NCI-H460 (cell line): ENCODE data around the gene ZNF646. TPM values are rescaled to one million over a fixed set of nuclear protein-coding genes. Genes with fewer than 3 reads are reported as not detected.

ENCODE experiments used
- DNase-seq: peaks from one replicate; pipeline ENCODE4 v3.0.0-alpha.2; 2016; ENCODE audit warnings: low read depth; ENCODE audit errors: extremely low read depth
- polyA plus RNA-seq: library from polyadenylated mRNA; depleted of rRNA; stranded (reverse); fragments of >200 nt; gene quantifications from 2 replicates; pipeline ENCODE4 v1.2.3, GENCODE V29; 2014; cell fraction: nucleus; rRNA removed
- total RNA-seq: library from RNA; depleted of rRNA; stranded (reverse); fragments of >200 nt; shearing (Covaris generic); gene quantifications from 2 replicates; pipeline ENCODE4 v1.2.3, GENCODE V29; 2014; rRNA removed

ZNF646 gene
- 12.6 and 13.8 TPM in 2 replicates for total RNA-seq
- 7.6 and 22.5 TPM in 2 replicates for polyA plus RNA-seq

- peak; percentile 99 for DNase-seq
Measured at GRCh38 chr16:31073970-31074813, at the start of gene ZNF646, which contains the start of gene ZNF668. Gene ZNF646 (plus strand): TSS chr16:31074422. CDS start chr16:31076325, 1,903 bp downstream. Gene ZNF668 (minus strand): TSS chr16:31074240. CDS start chr16:31064459, 9,781 bp downstream.

DNA sequence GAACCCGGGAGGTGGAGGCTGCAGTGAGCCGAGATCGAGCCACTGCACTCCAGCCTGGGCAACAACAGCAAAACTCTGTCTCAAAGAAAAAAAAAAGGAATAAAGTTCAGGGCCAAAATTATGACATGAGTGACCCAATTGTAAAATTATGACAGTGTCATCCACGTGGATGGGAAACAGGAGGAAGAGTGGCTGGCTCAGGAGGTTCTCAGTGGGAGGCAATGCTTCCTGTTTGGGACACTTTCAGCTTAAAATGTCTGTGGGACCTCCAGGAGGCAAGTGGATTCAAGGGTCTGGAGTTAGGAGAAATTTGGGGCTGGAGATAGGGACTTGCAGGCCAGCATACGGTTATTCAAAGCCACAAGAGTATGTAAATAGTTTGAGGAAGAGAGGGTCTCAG is 48.9 kb upstream of the ZNF646 start:
- no peak for DNase-seq

DNA sequence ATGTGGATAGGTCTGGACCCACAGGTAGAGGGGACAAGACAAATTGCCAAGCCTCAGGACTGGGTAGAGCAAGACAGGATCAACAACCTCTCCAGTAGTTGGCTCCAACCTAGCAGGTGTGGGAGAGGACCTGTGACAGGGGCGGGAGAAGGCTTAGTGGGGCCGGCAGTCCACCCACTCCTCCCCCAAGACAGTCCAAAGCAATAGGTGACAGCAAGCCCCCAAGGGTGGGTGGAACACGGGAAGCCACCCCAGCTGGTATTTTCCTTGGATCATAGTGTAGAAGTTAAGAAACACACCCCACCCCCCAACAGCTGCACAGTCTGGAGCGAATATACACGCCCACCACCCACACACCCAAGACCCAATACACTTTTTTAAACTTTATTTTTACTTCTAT is 45.0 kb upstream of the ZNF646 start:
- DNase-seq = no peak

DNA sequence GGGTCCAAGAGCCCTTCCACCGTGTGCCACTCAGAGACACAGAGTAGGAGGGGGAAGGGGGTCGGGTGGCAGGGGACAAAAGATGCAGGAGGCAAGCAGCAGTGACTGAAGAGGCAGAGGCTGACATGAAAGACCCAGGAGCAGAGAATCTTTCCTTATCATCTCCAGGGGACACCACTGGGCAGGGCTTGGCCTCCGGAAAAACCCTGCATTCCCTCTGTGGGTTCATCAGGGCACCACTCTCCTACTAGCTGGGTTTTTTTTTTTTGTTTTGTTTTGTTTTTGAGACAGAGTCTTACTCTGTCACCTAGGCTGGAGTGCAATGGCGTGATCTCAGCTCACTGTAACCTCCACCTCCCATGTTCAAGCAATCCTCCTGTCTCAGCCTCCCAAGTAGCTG is 42.9 kb upstream of the ZNF646 start:
- no peak for DNase-seq

GRCh38 chr16:31032736-31033708 is 41.2 kb upstream of the ZNF646 start, which contains the start of gene STX4:
Gene STX4 (plus strand): TSS chr16:31033558. CDS start chr16:31033806, 248 bp downstream.
- DNase-seq = peak; percentile 97

- peak; percentile 87 for DNase-seq
Measured at GRCh38 chr16:31033709-31034492, 40.3 kb upstream of the ZNF646 start.

DNA sequence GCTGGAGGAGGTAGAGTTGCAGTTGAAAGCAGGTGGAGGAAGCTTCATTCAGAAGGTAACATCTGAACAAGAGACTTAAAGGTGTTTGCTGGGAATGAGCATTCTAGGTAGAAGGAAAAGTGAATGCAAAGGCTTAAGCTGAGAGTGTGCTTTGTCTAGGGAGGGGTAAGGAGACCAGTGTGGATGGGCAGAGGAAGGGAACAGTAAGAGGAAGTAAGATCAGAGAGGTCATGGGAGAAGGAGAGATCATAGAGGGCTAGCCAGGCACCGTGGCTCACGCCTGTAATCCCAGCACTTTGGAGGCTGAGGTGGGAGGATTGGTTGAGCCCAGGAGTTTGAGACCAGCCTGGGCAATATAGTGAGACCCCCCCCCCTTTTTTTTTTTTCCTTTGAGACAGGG is 37.5 kb upstream of the ZNF646 start:
- DNase-seq = no peak

- DNase-seq = no peak
Measured at GRCh38 chr16:31038993-31039392, 35.2 kb upstream of the ZNF646 start.

- DNase-seq = no peak
Measured at GRCh38 chr16:31042866-31043265, 31.4 kb upstream of the ZNF646 start.

- DNase-seq = no peak
Measured at GRCh38 chr16:31043352-31043751, 30.9 kb upstream of the ZNF646 start.

- no peak for DNase-seq
Measured at GRCh38 chr16:31043898-31044481, 30.2 kb upstream of the ZNF646 start.

DNA sequence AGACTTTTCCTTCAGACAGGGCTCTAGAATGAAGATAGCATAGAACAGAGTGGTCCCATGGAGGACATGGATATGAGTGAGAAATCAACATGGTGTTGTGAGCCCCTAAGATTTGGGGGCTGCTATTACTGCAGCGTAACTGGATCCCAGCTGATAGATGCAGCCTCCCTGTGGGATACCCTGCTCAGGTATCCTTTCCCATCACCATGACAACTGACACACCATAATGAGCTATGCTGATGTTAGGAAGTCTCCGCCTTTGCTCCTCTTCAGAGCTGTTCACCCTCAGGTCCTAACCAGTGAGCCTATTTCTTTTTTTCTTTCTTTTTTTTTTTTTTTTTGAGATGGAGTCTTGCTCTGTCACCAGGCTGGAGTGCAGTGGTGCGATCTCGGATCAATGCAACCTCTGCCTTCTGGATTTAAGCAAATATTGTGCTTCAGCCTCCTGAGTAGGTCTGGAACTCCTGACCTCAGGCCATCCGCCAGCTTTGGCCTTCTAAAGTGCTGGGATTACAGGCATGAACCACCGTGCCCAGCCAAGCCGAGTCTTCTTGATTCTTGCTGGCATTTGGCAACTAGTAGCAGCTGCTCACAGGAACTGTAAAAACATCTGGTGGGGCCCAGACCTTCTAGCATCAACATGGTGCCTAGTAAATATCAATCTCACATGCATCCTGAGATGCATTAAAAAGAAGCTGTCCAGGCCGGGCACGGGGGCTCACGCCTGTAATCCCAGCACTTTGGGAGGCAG is 23.8 kb upstream of the ZNF646 start:
- no peak for DNase-seq

DNA sequence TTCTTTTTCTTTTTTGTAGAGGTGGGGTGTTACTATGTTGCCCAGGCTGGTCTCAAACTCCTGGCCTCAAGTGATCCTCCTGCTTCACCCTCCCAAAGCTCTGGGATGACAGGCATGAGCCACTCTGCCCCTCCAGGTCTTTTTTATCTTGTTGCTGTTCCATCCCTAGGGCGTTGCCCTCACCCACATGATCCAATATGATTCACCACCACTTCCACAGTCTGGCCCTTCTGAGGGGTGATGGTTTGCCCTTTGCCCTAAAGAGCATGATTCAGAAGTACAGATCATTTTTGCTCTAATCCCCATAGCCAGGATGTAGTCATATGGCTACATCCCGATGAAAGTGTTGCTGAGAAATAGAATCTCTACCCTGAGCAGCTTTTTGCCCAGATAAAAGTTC is 22.1 kb upstream of the ZNF646 start:
- peak; percentile 76 for DNase-seq

DNA sequence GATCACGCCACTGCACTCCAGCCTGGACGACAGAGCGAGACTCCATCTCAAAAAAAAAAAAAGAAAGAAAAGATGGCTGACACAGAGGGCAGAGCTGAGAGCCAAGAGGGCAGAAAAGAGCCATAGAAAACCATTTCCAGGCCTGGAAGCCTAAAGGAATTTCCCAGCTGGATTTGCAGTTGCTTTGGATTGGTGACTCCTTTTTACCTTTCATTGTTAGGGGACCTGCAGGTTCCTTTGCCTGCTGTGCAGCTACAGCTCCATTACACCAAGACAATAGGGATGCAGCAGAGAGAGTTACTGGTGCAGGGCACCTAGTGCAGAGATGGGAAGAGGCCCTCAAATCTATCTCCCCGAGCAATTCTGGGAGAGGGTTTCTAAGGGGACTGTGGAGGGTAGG is 18.6 kb upstream of the ZNF646 start:
- no peak for DNase-seq

DNA sequence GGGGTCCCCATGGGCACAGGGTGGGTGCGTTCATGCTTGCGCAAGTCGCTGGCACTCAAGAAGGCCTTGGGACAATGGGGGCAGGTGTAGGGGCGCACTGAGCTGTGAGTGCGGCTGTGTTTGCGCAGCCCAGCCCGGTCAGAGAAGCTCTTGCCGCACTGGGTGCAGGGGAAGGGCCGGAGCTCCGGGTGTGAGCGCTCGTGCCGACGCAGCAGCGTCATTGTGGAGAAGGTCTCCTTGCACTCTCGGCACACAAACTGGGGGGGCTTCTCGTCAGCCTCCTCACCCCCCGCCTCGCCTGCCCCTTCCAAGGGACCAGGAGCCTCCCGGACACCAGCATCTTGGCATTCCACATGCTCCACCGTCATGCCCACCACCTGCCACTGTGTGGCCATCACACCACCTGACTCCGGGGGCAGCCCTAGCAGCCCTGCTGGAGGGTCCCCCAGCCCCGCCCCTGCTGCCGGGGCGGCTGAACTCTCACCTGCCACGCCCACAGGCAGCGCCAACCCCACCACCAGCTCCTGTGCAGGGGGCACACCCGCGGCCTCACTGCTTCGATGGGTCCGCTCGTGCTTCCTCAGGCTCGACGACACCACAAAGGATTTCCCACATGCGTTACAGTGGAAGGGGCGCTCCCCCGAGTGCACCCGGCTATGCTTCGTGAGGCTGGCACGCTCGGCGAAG is 13.0 kb upstream of the ZNF646 start:
- DNase-seq = no peak

- DNase-seq = no peak
Measured at GRCh38 chr16:31061813-31062440, 12.3 kb upstream of the ZNF646 start.

DNA sequence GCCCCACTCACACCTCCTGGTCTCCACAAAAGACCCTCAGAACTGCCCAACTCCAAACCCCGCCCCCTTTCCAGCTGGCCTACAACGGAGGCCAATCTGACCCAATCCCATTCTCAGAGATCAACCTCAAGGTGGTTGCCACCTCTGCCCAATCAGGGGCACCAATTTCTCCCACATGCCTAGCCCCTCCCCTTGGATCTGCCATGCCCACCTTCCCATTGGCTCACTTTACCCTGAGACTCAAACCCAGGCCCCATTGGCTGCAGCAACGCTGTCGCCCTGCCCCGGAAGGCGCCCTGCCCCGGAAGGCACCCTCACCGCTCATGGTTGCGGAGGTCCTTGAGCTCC is 10.8 kb upstream of the ZNF646 start:
- DNase-seq = no peak
